Osteoblast (primary cell): ENCODE measurements around the gene ESR1. TPM values are rescaled to one million over a fixed set of nuclear protein-coding genes. Genes with fewer than 3 reads are reported as not detected.

Experiments used
- DNase-seq: peaks from one replicate; pipeline ENCODE4 v3.0.0; 2011; ENCODE audit warnings: low spot score, mixed read lengths; ENCODE audit not compliant: insufficient read length; ENCODE audit errors: missing footprints
- H2AFZ ChIP-seq: 2 replicates; pipeline ENCODE4 v1.6.0; 2011; ENCODE audit warnings: mild to moderate bottlenecking, low read length
- H3K27ac ChIP-seq: 2 replicates; pipeline ENCODE4 v1.5.1; 2011; ENCODE audit warnings: mild to moderate bottlenecking, low read depth, low read length, moderate library complexity
- H3K27me3 ChIP-seq: 2 replicates; pipeline ENCODE4 v1.6.0; 2012; ENCODE audit warnings: mild to moderate bottlenecking, control low read depth, inconsistent platforms, low read length, moderate library complexity; ENCODE audit not compliant: insufficient read depth
- H3K36me3 ChIP-seq: 2 replicates; pipeline ENCODE4 v1.5.1; 2011; ENCODE audit warnings: mild to moderate bottlenecking, low read length, control low read depth, moderate library complexity; ENCODE audit not compliant: insufficient read depth
- H3K4me1 ChIP-seq: 2 replicates; pipeline ENCODE4 v1.5.1; 2011; ENCODE audit warnings: mild to moderate bottlenecking, low read length, control low read depth, moderate library complexity; ENCODE audit not compliant: insufficient read depth
- H3K4me2 ChIP-seq: 2 replicates; pipeline ENCODE4 v1.6.0; 2011; ENCODE audit warnings: mild to moderate bottlenecking, low read length; ENCODE audit not compliant: insufficient read depth
- H3K4me3 ChIP-seq: fragments of 200-600 bp; sonication (generic); 3 replicates; pipeline ENCODE4 v1.5.1; 2012; ENCODE audit warnings: mild to moderate bottlenecking, low read length, inconsistent platforms; ENCODE audit not compliant: insufficient read depth
- H3K79me2 ChIP-seq: 2 replicates; pipeline ENCODE4 v1.6.0; 2012; ENCODE audit warnings: mild to moderate bottlenecking, low read length, control low read depth, inconsistent platforms; ENCODE audit not compliant: insufficient read depth
- H3K9me3 ChIP-seq: 2 replicates; pipeline ENCODE4 v1.5.1; 2011; ENCODE audit warnings: low read depth, low read length, control low read depth
- H4K20me1 ChIP-seq: 2 replicates; pipeline ENCODE4 v1.6.0; 2012; ENCODE audit warnings: mild to moderate bottlenecking, low read length, control low read depth; ENCODE audit not compliant: insufficient read depth
- total RNA-seq: library from RNA; depleted of rRNA; stranded (reverse); fragments of >200 nt; gene quantifications from 2 replicates; pipeline ENCODE4 v1.2.3, GENCODE V29; 2012
- TF ChIP-seq, protein P1 (sequence below): IDR thresholded peaks from 2 replicates; pipeline ENCODE4 v1.5.1; 2011; ENCODE audit warnings: mild to moderate bottlenecking, low read depth, low read length, moderate library complexity; ENCODE audit errors: extremely low read depth

Gene ESR1
- total RNA-seq, 1 donor: 3.3 TPM

DNA sequence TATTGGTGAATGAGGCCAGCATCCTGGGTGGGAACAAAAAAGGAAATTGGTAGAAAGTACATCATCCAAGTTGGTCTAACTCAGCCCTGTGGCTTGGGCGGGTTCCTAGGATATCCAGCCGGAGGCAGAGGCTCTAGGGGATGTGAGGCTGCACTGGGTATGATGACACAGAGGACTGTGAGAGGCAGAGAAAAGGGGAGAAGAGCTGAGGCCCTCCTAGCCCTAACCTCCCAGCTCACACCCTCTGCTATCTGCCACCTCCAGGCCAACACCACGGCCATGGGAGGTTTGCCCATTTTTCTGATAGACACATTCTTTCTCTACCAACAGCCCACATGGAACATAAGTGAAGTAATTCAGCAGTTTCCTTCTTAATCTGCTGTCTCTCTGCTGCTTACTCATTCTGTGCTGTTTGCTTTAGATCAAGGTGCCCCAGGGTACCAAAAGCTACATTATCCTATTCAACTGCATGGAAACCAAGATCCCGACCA, 284.4 kb downstream of the ESR1 start:
- peak overlapping the region; percentile 48 for H2AFZ ChIP-seq
- no peaks in the 10 kb centered on the region for H3K27me3 ChIP-seq
- TF ChIP-seq, protein P1, sequence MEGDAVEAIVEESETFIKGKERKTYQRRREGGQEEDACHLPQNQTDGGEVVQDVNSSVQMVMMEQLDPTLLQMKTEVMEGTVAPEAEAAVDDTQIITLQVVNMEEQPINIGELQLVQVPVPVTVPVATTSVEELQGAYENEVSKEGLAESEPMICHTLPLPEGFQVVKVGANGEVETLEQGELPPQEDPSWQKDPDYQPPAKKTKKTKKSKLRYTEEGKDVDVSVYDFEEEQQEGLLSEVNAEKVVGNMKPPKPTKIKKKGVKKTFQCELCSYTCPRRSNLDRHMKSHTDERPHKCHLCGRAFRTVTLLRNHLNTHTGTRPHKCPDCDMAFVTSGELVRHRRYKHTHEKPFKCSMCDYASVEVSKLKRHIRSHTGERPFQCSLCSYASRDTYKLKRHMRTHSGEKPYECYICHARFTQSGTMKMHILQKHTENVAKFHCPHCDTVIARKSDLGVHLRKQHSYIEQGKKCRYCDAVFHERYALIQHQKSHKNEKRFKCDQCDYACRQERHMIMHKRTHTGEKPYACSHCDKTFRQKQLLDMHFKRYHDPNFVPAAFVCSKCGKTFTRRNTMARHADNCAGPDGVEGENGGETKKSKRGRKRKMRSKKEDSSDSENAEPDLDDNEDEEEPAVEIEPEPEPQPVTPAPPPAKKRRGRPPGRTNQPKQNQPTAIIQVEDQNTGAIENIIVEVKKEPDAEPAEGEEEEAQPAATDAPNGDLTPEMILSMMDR: no peak
- H3K9me3 ChIP-seq: peaks cover 3% of the 10 kb centered on the region
- peak overlapping the region; percentile 22 for H3K4me2 ChIP-seq
- no peaks in the 10 kb centered on the region for H3K79me2 ChIP-seq
- H4K20me1 ChIP-seq: no peaks in the 10 kb centered on the region
- H3K27ac ChIP-seq: peak overlapping the region; percentile 47
- H3K4me3 ChIP-seq: no peak overlapping the region
- peaks cover 42% of the 10 kb centered on the region for H3K4me1 ChIP-seq
- DNase-seq: peak; percentile 79
- H3K36me3 ChIP-seq: no peaks in the 10 kb centered on the region

DNA sequence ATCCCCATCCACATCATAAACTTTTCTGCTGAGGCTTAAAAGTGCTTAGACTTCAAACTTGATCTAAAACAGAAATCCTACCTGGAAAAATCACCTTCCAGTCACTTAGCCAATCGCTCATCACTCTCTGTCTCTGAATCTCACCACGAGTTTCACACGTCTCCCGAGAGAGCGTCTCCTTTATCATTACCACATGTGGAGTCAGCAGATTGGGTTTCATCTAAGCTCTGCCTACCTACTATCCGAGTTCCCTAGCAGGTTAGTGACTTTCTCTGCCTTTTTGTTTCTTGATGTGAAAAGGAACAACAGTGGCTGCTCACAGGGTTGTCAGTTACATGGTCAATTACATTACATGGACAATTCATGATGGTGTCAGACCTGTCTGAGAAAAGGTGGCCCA, 286.2 kb downstream of the ESR1 start:
- Histone ChIP-seq H2AFZ (no peak overlapping the region), H3K79me2 (no peaks in the 10 kb centered on the region), H3K27me3 (no peaks in the 10 kb centered on the region), H3K4me2 (no peak overlapping the region), H3K4me1 (peaks cover 48% of the 10 kb centered on the region), H3K36me3 (no peaks in the 10 kb centered on the region), H3K27ac (no peak overlapping the region), H4K20me1 (no peaks in the 10 kb centered on the region), H3K9me3 (peaks cover 3% of the 10 kb centered on the region), H3K4me3 (no peak overlapping the region)
- no peak for DNase-seq
- TF ChIP-seq, protein P1: no peak

DNA sequence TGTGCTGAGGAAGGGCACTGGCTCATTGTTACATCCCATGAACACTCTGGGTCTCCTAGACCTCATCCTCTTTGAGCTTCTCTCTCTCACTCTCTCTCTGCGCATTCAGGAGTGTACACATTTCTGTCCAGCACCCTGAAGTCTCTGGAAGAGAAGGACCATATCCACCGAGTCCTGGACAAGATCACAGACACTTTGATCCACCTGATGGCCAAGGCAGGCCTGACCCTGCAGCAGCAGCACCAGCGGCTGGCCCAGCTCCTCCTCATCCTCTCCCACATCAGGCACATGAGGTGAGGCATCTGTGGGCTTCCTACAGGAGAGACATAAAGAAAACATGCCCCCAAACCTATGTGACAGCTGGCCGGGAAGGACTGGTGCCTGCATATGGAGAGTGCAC, 286.8 kb downstream of the ESR1 start:
- H2AFZ ChIP-seq: no peak overlapping the region
- H3K27ac ChIP-seq: no peak overlapping the region
- H3K4me1 ChIP-seq: peaks cover 48% of the 10 kb centered on the region

DNA sequence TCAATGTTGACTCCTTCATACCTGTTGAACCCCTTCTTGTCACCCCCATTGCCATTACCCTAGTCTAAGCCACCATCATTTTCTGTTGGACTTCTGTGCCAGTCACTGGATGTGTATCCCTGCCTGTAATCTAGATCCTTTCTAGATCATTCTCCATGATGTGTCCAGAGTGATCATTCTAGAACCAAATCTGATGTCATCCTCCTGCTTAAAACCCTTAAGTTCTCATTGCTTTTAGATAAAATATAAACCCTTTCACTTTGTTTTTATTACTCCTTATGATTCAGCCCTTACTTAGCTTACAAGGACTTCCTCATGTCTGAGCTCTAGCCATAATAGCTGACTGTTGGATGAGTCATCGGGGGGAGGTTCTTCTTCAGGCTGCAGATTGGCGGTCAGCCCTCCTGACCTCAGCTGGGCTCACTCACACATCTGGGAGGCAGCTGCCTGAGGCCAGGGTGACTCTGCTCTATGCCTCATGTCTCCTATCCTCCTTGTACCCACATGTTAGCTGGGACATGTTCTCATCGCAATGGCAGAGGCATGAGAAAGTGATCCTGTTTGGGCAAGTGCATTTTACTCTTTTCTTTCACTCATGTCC, 287.6 kb downstream of the ESR1 start:
- H3K9me3 ChIP-seq: peaks cover 3% of the 10 kb centered on the region
- H3K4me1 ChIP-seq: peaks cover 48% of the 10 kb centered on the region
- H3K36me3 ChIP-seq: no peaks in the 10 kb centered on the region
- peak; percentile 92 for DNase-seq
- H4K20me1 ChIP-seq: no peaks in the 10 kb centered on the region
- H3K4me2 ChIP-seq: no peak overlapping the region
- no peaks in the 10 kb centered on the region for H3K27me3 ChIP-seq
- TF ChIP-seq, protein P1: no peak
- no peak overlapping the region for H2AFZ ChIP-seq
- peak overlapping the region; percentile 75 for H3K27ac ChIP-seq
- H3K4me3 ChIP-seq: no peak overlapping the region
- H3K79me2 ChIP-seq: no peaks in the 10 kb centered on the region

More for the DNA sequence above, 286.8 kb downstream of the ESR1 start:
- no peak overlapping the region for H3K4me3 ChIP-seq
- H3K79me2 ChIP-seq: no peaks in the 10 kb centered on the region
- no peak for DNase-seq
- H4K20me1 ChIP-seq: no peaks in the 10 kb centered on the region
- peaks cover 3% of the 10 kb centered on the region for H3K9me3 ChIP-seq
- TF ChIP-seq, protein P1: no peak
- no peaks in the 10 kb centered on the region for H3K27me3 ChIP-seq
- no peaks in the 10 kb centered on the region for H3K36me3 ChIP-seq
- H3K4me2 ChIP-seq: no peak overlapping the region
